Measurements from ENCODE around the gene CASP12. TPM values are rescaled to one million over a fixed set of nuclear protein-coding genes. Genes with fewer than 3 reads are reported as not detected.

CASP12 gene
- total RNA-seq, 4 donors from 2014 or later = 1.2 to 20.7 (median 4.9) TPM

DNA sequence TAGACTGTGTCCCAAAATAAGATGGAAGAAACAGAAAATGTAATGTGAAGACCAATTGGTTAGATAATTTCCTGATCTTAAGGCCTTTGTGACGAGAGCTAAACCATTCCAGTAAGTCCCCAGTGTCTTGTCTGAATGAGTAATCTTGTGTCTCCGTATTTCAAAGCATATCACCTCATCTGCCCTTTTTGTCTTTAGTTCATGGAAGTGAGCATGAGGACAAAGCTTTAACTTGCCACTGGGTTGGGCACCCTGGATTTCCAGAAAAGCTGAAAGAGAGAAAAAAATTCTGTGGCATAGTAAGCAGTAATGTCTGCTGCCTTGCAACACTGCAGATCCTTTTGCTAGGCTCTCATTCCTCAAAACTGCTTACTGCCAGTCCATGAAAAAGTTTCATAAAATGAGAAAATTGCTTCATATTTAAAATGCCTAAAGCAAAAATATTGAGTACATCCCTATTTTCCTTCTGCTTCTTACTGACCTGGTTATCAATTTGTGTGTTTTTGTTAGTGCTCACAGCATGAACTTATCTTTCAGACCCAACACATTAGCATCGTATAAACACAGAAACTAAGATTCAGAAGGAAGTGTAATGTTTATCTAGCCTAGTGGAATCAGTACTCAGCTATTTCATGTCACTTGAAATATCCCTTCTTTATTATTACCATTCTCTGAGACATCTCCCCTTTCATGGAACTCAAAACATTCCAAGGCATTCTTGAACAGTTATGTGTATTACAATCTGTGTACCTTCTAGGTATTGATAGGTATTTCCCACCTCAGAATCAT is 5.3 kb downstream of the CASP12 start:
- no peaks in the 10 kb centered on the region for H3K9me3 ChIP-seq
- H3K27ac ChIP-seq = no peak overlapping the region
- no peaks in the 10 kb centered on the region for H3K27me3 ChIP-seq
- TF ChIP-seq POLR2A (IDR thresholded peaks at IDR 0.05) (no peak), CTCF (IDR thresholded peaks at IDR 0.05) (no peak)
- H3K4me1 ChIP-seq = peaks cover 6 to 8% of the 10 kb centered on the region in 2 donors
- DNase-seq = no peak
- no peaks in the 10 kb centered on the region for H3K36me3 ChIP-seq
- intact Hi-C loops (cut with DNase I; ENCODE audit: low total_unique reads) = no loop called here
- no peak overlapping the region for H3K4me3 ChIP-seq

GRCh38 chr11:104891135-104891534 is 7.1 kb downstream of the CASP12 start:
- H3K4me1 ChIP-seq = peaks cover 6 to 8% of the 10 kb centered on the region in 2 donors
- no peak overlapping the region for H3K4me3 ChIP-seq
- intact Hi-C loops (cut with DNase I; ENCODE audit: low total_unique reads) = no loop called here
- H3K9me3 ChIP-seq = no peaks in the 10 kb centered on the region
- H3K27ac ChIP-seq = no peak overlapping the region
- H3K36me3 ChIP-seq = no peaks in the 10 kb centered on the region
- TF ChIP-seq CTCF (IDR thresholded peaks at IDR 0.05) (no peak), POLR2A (IDR thresholded peaks at IDR 0.05) (no peak)
- no peaks in the 10 kb centered on the region for H3K27me3 ChIP-seq
- DNase-seq = no peak

DNA sequence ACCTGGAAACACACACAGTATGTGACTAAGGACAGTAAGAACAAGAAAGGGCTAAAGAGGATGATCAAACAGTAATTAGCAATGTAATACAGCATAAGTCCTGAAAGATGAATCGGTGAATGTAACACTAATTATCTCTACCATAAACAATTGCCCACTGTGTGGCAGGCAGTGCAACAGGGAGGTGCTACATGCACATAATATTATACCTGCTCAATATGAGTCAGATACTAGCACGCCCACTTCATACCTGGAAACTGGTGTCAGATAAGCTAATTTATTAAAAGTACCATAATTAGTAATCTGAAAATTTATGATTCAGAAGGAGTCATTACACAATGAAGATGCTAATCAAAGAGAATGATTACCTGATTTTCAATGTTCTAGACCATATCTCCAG is 14.9 kb downstream of the CASP12 start:
- TF ChIP-seq CTCF (IDR thresholded peaks at IDR 0.05) (no peak), POLR2A (IDR thresholded peaks at IDR 0.05) (no peak)

DNA sequence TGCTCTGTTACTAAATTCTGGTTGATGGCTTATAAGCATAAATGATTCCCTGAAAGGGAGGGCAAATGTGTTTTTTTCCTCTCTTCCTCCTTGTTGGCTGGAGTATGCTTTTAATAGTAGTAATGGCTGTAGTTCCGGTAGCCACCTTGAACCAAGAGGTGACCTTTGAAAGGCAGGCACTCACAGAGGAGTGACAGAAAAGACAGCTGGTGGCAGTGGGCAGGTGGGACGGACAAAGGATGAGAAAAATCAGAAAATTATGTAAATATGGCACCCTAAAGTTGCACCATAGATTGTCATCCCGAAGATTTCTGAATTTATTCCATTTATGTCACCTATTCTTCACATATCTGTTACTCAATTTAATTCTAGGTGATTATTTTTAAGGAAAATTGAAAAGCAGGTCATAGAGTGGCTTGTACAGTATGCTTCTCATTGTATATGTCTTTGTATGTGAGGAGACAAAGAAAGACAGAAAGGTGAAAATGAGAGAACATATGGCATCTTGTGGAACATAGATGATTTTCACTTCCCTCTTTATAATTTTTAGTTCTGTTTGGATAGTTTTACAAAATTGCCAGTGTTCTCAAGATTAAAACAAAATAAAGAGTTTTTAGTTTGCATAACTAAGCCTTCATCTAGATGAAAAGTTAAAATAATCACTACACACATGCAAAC is 17.0 kb downstream of the CASP12 start:
- no peak for DNase-seq
- no peaks in the 10 kb centered on the region for H3K27me3 ChIP-seq
- no peak overlapping the region for H3K27ac ChIP-seq
- H3K9me3 ChIP-seq = no peaks in the 10 kb centered on the region
- intact Hi-C loops (cut with DNase I; ENCODE audit: low total_unique reads) = no loop called here
- H3K4me3 ChIP-seq = no peak overlapping the region
- TF ChIP-seq POLR2A (IDR thresholded peaks at IDR 0.05) (no peak), CTCF (IDR thresholded peaks at IDR 0.05) (no peak)
- no peaks in the 10 kb centered on the region for H3K36me3 ChIP-seq
- no peaks in the 10 kb centered on the region for H3K4me1 ChIP-seq

More for the DNA sequence above, 14.9 kb downstream of the CASP12 start:
- no peak overlapping the region for H3K27ac ChIP-seq
- no peaks in the 10 kb centered on the region for H3K27me3 ChIP-seq
- no peaks in the 10 kb centered on the region for H3K4me1 ChIP-seq
- no peak overlapping the region for H3K4me3 ChIP-seq
- no peaks in the 10 kb centered on the region for H3K36me3 ChIP-seq
- intact Hi-C loops (cut with DNase I; ENCODE audit: low total_unique reads) = no loop called here
- DNase-seq = no peak
- no peaks in the 10 kb centered on the region for H3K9me3 ChIP-seq

GRCh38 chr11:104879514-104880190 is 18.6 kb downstream of the CASP12 start:
- Histone ChIP-seq H3K27me3 (no peaks in the 10 kb centered on the region), H3K27ac (no peak overlapping the region), H3K4me1 (no peaks in the 10 kb centered on the region), H3K36me3 (no peaks in the 10 kb centered on the region), H3K4me3 (no peak overlapping the region), H3K9me3 (no peaks in the 10 kb centered on the region)
- TF ChIP-seq POLR2A (IDR thresholded peaks at IDR 0.05) (no peak), CTCF (IDR thresholded peaks at IDR 0.05) (no peak)
- DNase-seq = no peak
- intact Hi-C loops (cut with DNase I; ENCODE audit: low total_unique reads) = no loop called here

Measured in uterus (tissue), 4 donors.